IPS-18c (cell line): ENCODE data around the gene HSPB6.

Source experiments
- H3K4me3 ChIP-seq: 2 replicates; pipeline ENCODE4 v1.7.0; 2013; ENCODE audit warnings: low read depth, mild to moderate bottlenecking, low read length, moderate library complexity; ENCODE audit not compliant: insufficient read depth
- H3K9me3 ChIP-seq: one replicate; pipeline ENCODE4 v1.6.1; 2013; ENCODE audit warnings: mild to moderate bottlenecking, low read length, moderate library complexity; ENCODE audit not compliant: control insufficient read depth, insufficient read depth

HSPB6 gene

DNA sequence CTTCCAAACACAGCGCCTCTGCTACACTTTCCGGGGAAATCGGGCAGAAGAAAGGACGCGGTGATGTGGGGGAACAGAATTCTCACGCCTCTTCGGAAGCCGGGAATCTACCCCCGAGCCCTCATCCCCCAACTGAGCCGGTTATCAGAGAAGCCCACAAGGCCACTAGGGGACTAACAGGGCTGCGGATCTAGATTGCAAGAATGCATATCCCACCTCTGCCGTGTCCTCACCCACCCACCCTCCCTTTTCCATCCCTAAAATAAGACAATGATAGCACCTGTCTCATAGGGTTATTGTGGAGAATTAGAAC, 15.7 kb downstream of the HSPB6 start:
- Histone ChIP-seq H3K9me3 (no peaks in the 10 kb centered on the region), H3K4me3 (peak overlapping the region; percentile 48)

DNA sequence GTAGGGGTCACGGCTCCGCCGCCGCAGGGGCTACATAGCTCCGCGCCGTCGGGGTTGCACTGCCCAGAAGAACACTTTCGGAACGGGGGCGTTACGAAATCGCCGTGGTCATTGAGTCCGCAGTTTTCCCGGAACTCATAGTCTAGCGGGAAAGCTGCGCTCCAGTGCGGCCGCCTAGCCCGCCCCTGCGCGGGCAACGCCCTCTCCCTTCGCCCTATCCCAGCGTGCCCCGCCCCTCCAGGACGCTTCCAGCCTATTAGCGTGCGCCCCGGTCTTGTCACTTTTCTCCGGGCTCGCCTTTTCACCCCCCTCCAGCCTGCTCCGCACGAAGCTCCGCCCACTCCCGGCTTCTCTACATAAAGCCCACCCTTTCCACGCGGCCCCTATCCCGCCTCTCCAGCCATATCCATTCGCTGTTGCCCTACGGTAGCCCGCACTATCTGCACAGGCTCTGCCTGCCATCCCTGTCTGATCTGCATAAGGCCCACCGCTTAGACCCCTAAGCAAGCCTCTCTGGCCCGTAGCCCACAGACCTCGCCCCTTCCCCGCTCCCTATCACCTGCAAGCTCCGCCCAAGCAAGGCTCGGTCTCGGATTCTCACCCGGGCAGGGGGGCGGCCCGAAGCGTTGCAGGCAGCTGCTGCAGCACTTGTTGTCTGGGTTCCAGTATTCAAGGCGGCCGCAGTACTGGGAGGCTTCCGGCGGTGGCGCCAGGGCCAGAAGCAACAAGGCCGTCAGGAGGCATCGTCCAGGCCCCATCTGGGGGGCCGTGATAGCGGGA, 16.2 kb downstream of the HSPB6 start:
- peak overlapping the region; percentile 72 for H3K4me3 ChIP-seq
- H3K9me3 ChIP-seq: no peaks in the 10 kb centered on the region

DNA sequence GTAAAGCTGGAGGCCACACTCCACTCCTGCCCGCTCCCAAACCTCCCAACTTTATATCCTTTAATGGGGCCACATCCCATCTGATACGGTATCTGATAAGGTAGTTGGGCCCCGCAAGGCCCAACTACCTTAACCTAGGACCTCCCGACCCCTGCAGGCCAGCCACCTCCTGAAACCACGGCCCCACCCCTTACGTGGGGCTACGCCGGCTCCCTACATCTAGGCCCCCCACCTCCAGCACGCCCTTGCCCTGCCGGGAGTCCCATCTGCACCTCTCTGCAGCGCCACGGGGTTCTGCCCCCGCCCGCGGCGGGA, 16.8 kb downstream of the HSPB6 start:
- Histone ChIP-seq H3K9me3 (no peaks in the 10 kb centered on the region), H3K4me3 (peak overlapping the region; percentile 72)

DNA sequence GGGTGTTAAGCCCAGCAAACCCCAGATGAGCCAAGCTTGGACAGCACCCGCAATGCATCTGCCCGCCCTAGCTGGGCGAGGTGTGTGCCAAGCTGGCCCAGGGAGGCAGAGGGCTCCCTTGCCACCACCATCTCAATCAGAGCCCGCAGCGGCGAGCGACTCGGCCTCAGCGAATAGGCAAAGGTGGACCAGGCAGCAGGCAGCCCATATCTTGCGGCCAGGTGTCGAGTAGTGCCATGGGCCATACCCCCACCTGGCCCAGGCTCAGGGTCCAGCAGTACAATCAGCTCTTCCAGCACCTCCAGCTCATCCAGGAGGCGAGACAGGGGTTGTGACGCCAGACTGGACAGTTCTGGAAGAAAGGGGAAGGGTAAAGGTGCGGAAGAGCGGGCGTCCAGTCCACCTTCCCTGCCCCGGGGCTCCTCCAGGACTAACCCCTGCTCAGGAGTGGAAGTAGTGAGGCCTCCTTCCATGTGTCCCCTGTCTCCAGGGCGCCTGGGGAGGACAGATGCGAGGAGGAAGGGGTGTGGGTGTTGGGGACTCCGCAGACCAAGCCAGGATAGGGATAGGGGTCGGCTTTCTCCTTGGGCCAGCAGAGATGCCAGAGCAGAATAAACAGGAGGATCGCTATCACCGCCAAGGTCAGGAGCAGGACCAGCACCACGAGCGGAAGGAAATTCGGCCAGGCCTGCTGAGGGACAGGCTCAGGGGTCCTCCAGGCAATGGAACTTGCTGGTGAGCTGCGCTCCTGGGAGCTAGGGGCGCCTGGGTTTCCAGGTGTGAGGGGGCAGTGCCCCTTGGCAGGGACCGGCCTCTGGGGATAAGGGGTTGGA, 17.3 kb downstream of the HSPB6 start:
- no peaks in the 10 kb centered on the region for H3K9me3 ChIP-seq
- peak overlapping the region; percentile 72 for H3K4me3 ChIP-seq

DNA sequence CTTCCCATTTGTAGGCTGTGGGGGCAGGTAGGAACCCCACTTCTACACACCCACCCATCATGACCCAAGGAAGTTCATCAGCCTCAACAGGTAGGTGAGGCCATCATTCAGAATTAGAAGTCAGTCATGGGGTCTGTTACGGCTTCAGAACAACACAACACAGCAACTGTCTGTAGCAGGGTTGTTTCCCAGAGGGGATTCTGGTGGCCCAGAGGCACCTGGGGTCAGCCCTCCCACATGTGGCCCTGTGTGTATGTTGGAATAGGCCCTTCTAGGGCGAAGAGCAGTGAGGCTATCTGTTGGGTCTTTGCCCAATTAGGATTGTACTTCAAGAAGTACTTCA, 18.0 kb downstream of the HSPB6 start:
- Histone ChIP-seq H3K9me3 (no peaks in the 10 kb centered on the region), H3K4me3 (no peak overlapping the region)

DNA sequence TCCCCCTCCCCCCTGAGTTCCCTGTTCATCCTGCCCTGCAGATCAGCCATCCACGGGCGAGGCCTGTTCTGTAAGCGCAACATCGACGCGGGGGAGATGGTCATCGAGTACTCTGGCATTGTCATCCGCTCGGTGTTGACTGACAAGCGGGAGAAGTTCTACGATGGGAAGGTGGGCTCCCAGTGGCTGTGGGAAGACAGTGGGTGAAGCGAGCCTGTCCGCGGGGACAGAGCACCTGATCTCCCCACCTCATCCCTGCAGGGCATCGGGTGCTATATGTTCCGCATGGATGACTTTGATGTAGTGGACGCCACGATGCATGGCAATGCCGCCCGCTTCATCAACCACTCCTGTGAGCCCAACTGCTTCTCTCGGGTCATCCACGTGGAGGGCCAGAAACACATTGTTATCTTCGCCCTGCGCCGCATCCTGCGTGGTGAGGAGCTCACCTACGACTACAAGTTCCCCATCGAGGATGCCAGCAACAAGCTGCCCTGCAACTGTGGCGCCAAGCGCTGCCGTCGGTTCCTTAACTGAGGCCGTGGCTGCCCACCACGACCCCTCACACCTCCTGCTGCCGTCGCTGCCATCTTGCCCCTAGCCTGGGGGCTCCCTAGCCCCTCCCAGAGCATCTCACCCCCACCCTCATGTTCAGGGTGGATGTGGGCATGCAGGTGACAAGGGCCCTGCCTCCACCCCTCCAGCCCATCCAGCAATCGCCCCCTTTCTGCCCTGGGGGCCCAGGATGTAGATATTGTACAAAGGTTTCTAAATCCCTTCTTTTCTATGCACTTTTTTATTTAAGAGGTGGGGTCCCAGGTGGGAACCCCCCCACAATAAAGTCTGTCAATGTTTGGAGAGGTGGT, 18.6 kb downstream of the HSPB6 start:
- Histone ChIP-seq H3K9me3 (no peaks in the 10 kb centered on the region), H3K4me3 (no peak overlapping the region)

DNA sequence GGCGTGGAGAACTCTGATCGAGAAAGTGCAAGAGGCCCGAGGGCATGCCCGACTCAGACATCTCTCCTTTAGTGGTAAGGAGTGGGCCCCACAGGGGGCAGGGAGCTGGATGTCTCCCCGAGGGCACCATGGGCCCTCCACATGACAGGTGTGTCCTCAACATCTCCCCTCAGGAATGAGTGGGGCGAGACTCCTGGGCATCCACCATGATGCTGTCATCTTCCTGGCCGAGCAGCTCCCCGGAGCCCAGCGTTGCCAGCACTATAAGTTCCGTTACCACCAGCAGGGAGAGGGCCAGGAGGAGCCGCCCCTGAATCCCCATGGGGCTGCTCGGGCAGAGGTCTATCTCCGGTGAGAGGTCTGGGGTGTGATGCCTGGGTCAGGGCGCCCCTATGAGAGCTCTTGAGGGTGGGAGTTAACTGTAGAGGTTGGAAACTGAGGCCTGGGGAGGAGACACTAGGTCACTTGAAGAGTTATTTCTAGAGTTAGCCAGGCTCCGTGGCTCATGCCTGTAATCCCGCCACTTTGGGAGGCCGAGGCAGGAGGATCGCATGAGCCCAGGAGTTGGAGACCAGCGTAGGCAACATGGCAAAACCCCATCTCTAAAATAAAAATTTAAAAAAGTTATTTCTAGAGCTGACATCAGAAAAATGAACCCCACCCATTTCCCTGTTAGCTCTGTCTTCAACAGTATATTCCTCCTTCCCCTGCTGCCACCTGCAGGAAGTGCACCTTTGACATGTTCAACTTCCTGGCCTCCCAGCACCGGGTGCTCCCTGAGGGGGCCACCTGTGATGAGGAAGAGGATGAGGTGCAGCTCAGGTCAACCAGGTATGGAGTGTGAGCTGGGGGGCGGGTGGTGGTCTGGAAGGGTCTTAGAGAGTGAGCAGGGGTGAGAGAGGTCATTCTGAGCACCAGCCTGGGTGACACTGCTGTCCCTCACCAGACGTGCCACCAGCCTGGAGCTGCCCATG, 19.6 kb downstream of the HSPB6 start:
- Histone ChIP-seq H3K9me3 (no peaks in the 10 kb centered on the region), H3K4me3 (no peak overlapping the region)

DNA sequence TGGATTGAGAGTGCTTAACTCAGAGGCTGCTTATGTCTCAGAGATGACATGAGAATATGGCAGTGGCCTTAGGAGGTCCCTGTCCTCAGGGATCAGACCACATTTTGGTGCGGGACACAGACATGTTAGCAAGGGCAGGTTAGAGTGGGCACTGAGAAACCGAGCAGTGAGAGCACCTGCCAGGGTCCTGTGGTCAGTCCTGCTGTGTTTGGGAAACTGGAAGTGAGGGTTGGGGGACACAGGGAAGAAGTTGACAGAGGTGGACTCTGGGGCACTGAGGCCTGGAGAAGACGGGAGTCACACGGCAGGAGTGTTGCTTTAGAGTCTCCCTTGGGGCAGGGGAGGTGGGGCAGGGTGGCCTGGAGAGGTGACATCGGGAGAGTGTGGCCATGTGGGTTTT, 21.9 kb downstream of the HSPB6 start:
- H3K9me3 ChIP-seq: no peaks in the 10 kb centered on the region
- H3K4me3 ChIP-seq: no peak overlapping the region

DNA sequence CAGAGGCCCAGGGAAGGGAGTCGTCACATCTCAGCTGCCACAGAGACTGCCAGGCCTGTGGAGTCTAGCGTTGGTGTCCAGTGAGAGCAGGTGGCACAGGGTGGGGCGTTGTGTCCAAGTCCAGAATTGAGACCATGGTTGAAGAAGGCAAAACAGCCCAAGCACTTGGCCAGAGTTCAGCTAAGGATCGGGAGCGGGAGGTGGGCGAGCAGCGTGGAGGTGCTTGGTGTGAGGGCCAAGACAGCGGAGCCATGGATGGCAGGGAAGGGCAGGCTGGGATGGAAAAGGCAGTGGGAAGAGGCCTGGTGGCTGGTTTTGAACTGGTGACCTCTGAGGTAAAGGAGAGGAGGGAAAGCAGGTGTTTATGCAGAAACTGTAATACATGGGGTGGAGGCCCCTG, 22.6 kb downstream of the HSPB6 start:
- H3K4me3 ChIP-seq: no peak overlapping the region
- no peaks in the 10 kb centered on the region for H3K9me3 ChIP-seq

DNA sequence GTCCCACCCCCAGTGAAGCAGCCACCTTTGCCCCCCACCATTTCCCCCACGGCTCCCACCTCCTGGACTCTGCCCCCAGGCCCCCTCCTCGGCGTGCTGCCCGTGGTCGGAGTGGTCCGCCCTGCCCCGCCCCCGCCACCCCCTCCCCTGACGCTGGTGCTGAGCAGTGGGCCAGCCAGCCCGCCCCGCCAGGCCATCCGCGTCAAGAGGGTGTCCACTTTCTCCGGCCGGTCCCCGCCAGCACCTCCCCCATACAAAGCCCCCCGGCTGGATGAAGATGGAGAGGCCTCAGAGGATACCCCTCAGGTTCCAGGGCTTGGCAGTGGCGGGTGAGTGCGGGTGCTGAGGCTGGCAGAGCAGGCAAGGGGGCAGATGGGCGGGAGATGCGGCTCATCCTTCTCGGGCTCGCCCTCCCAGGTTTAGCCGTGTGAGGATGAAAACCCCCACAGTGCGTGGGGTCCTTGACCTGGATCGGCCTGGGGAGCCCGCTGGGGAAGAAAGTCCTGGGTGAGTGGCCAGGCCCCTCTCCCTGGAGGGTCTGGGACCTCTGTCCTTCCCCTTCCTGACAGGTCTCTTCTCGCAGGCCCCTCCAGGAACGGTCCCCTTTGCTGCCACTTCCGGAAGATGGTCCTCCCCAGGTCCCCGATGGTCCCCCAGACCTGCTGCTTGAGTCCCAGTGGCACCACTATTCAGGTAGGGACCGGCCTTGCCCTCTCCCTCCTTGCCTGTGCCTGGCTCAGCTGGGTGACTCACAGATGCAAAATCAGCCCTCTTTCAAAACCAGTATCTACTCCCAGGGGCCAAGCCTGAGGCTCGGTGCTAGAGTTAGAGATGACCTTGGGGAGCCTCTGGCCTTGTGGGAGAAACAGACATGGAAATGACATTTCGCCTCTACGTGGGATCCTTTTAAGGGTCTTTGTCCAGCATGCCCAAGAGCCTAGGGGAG, 23.4 kb downstream of the HSPB6 start:
- Histone ChIP-seq H3K4me3 (no peak overlapping the region), H3K9me3 (no peaks in the 10 kb centered on the region)

DNA sequence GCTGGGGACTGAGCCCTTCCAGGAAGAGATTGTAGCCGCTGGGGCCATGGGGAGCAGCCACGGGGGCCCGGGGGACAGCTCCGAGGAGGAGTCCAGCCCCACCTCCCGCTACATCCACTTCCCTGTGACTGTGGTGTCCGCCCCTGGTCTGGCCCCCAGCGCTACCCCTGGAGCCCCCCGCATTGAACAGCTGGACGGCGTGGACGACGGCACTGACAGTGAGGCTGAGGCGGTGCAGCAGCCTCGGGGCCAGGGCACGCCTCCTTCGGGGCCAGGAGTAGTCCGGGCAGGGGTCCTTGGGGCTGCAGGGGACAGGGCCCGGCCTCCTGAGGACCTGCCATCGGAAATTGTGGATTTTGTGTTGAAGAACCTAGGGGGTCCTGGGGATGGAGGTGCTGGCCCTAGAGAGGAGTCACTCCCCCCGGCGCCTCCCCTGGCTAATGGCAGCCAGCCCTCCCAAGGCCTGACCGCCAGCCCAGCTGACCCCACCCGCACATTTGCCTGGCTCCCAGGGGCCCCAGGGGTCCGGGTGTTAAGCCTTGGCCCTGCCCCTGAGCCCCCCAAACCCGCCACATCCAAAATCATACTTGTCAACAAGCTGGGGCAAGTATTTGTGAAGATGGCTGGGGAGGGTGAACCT, 24.2 kb downstream of the HSPB6 start:
- Histone ChIP-seq H3K4me3 (no peak overlapping the region), H3K9me3 (no peaks in the 10 kb centered on the region)

DNA sequence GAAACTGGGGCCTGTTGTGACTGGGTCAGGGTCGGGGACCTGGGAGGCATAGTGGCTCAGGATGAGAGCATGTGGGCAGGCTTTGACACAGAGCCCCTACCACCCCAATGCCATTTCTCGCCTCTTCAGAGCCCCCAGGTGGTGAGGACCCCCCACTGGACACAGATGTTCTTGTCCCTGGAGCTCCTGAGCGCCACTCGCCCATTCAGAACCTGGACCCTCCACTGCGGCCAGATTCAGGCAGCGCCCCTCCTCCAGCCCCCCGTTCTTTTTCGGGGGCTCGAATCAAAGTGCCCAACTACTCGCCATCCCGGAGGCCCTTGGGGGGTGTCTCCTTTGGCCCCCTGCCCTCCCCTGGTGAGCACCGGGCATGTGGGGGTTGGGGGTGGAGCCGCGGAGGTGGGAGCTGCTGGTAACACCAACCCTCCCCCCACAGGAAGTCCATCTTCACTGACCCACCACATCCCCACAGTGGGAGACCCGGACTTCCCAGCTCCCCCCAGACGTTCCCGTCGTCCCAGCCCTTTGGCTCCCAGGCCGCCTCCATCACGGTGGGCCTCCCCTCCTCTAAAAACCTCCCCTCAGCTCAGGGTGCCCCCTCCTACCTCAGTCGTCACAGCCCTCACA, 24.9 kb downstream of the HSPB6 start:
- H3K9me3 ChIP-seq: no peaks in the 10 kb centered on the region
- no peak overlapping the region for H3K4me3 ChIP-seq

DNA sequence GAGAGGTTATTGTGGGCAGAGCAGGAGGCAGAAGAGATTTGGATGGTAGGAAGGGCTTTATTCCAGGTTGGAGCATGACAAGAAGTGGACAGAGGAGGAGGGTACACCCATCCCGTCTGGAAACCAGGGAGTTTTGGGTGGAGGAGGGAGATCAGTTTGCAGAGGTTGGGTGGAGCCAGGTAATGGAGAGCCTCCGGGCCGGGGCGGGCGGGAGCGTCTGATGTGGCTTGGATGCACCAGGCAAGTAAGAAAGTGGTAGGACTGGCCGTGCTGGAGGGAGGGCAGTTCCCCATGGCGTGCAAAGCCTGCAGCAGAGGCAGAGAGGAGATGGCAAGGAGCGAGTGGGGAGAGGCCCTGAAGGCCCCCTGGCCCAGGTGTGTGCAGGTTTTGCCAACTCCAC, 25.5 kb downstream of the HSPB6 start:
- Histone ChIP-seq H3K9me3 (no peaks in the 10 kb centered on the region), H3K4me3 (no peak overlapping the region)

DNA sequence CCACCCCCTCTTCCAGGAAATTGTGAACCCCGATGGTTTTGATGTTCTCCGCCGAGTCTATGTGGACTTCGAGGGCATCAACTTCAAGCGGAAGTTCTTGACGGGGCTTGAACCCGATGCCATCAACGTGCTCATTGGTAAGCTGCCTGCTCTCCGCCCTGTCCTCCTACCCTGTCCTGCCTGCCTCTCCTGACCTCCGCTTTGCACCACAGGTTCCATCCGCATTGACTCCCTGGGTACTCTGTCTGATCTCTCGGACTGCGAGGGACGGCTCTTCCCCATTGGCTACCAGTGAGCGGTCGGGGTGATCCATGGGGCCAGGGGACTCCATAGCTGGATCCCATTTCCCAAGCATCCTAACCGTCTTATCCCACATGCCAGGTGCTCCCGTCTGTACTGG, 26.5 kb downstream of the HSPB6 start:
- Histone ChIP-seq H3K9me3 (no peaks in the 10 kb centered on the region), H3K4me3 (no peak overlapping the region)

DNA sequence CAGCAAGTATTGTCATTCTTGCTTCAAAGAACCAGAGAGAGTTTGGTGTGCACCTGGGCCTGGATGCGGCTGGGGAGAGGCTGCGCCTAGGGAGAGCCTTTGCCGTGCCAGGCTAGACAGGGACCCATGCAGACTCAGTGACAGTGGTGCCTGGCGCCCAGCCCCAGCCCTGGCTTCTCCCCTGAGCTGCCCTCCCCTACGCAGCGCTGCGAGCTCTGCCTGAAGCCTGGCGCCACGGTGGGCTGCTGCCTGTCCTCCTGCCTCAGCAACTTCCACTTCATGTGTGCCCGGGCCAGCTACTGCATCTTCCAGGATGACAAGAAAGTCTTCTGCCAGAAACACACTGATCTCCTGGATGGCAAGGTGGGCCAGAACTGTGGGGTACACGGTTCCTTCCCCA, 27.1 kb downstream of the HSPB6 start:
- no peak overlapping the region for H3K4me3 ChIP-seq

More for the DNA sequence above, 27.1 kb downstream of the HSPB6 start:
- no peaks in the 10 kb centered on the region for H3K9me3 ChIP-seq
